ENCODE results near the gene TXLNB. TPM values are rescaled to one million over a fixed set of nuclear protein-coding genes. Genes with fewer than 3 reads are reported as not detected.

Gene TXLNB
- total and polyA plus RNA-seq, 2 of the 4 experiments (the other 2 are of a cell fraction), result under 0.01 to 0.05 TPM

GRCh38 chr6:139242457-139243240 is 49.1 kb downstream of the TXLNB start:
- intact Hi-C loops (cut with micrococcal nuclease) (no loop called here), dilution Hi-C loops (cut with HindIII; ENCODE audit: low sequenced_read_pairs, unreplicated experiment) (no loop called here), in situ Hi-C loops (cut with MboI; ENCODE audit: low sequenced_read_pairs) (no loop called here)
- H4K91ac ChIP-seq (ENCODE audit: insufficient read depth, low read depth, low read length), result no peak overlapping the region
- H2BK5ac ChIP-seq (ENCODE audit: low read depth, low read length, poor library complexity, severe bottlenecking), result no peak overlapping the region
- no peak overlapping the region for H3K4ac ChIP-seq (ENCODE audit: low read depth, low read length)
- H3K79me1 ChIP-seq (ENCODE audit: low read depth in 1 of 2, low read length in 2 of 2), result no peaks in the 10 kb centered on the region
- H3K23ac ChIP-seq (ENCODE audit: low read depth, low read length), result no peak overlapping the region
- no peak overlapping the region for H4K5ac ChIP-seq (ENCODE audit: low read depth, low read length)
- H2BK15ac ChIP-seq (ENCODE audit: low read depth, low read length), result no peak overlapping the region
- no peaks in the 10 kb centered on the region for H4K20me1 ChIP-seq (ENCODE audit: insufficient read depth, low read length)
- peaks cover 15% of the 10 kb centered on the region for H3K27me3 ChIP-seq (ENCODE audit: control insufficient read depth, insufficient read depth, low read length)
- DNase-seq (no peak), ATAC-seq (ENCODE audit: low read depth) (no peak)
- no TSS peak for BruUV-seq (replicated peaks)
- no peak overlapping the region for H3K18ac ChIP-seq (ENCODE audit: low read depth, low read length)
- 95% methylated on average over 16 of the region's 29 CpGs; no CpG with 5 or more reads in 1 of the 2 experiments for WGBS, 2 experiments (ENCODE audit: extremely low coverage in 2 of 2, insufficient read length in 1 of 2)
- H3K9me3 ChIP-seq (ENCODE audit: control insufficient read depth, insufficient read depth, low read length), result no peaks in the 10 kb centered on the region
- no peak overlapping the region for H3K14ac ChIP-seq (replicated peaks; ENCODE audit: low read depth, low read length)
- H3K27ac ChIP-seq (ENCODE audit: insufficient read depth, low read length), result no peak overlapping the region
- H2AK9ac ChIP-seq (replicated peaks; ENCODE audit: low read depth, low read length, poor library complexity), result no peak overlapping the region
- H3K36me3 ChIP-seq (ENCODE audit: control insufficient read depth, insufficient read depth, low read length), result no peaks in the 10 kb centered on the region
- peaks cover 7% of the 10 kb centered on the region; the same call in 1 of the 2 replicates for H3K9me1 ChIP-seq (ENCODE audit: insufficient read depth, low read length)
- POLR2A ChIA-PET (ENCODE audit: unreplicated experiment), result no interaction called here
- H2BK120ac ChIP-seq (ENCODE audit: low read depth, low read length), result no peak overlapping the region
- H3K56ac ChIP-seq (ENCODE audit: extremely low read depth, insufficient read depth, low read length), result no peak overlapping the region
- no peak overlapping the region for H4K8ac ChIP-seq (ENCODE audit: low read depth in 2 of 2, low read length in 2 of 2)
- H2AK5ac ChIP-seq (ENCODE audit: low read depth, low read length), result no peak overlapping the region
- TF ChIP-seq POLR2A (IDR thresholded peaks at IDR 0.05; ENCODE audit: low read depth, low read length), result no peak
- TF ChIP-seq CTCF (conservative IDR thresholded peaks at IDR 0.05; ENCODE audit: low read depth, low read length), result no peak
- no peak for TF ChIP-seq MAZ (IDR thresholded peaks at IDR 0.05; ENCODE audit: borderline replicate concordance, low read depth, low read length)
- TF ChIP-seq USF2 (IDR thresholded peaks at IDR 0.05; ENCODE audit: low read depth, low read length), result no peak
- TF ChIP-seq RAD21 (IDR thresholded peaks at IDR 0.05; ENCODE audit: low read length), result no peak
- TF ChIP-seq MAFK (IDR thresholded peaks at IDR 0.05; ENCODE audit: low read depth, low read length), result no peak
- no peak for TF ChIP-seq NFE2L2 (IDR thresholded peaks at IDR 0.05; ENCODE audit: low read depth, low read length)
- TF ChIP-seq ELK1 (IDR thresholded peaks at IDR 0.05; ENCODE audit: borderline replicate concordance, low read depth, low read length), result no peak
- no peak for TF ChIP-seq FOS (IDR thresholded peaks at IDR 0.05; ENCODE audit: low read depth, low read length)
- no peak for TF ChIP-seq MXI1 (IDR thresholded peaks at IDR 0.05; ENCODE audit: borderline replicate concordance, low read depth, low read length)
- TF ChIP-seq BHLHE40 (IDR thresholded peaks at IDR 0.05; ENCODE audit: low read depth, low read length), result no peak
- no peak for TF ChIP-seq RCOR1 (IDR thresholded peaks at IDR 0.05; ENCODE audit: insufficient replicate concordance, low read length)
- TF ChIP-seq CHD1 (IDR thresholded peaks at IDR 0.05; ENCODE audit: low read depth, low read length), result no peak
- TF ChIP-seq SMC3 (IDR thresholded peaks at IDR 0.05; ENCODE audit: low read depth, low read length), result no peak
- TF ChIP-seq RFX5 (IDR thresholded peaks at IDR 0.05; ENCODE audit: low read depth, low read length), result no peak
- TF ChIP-seq CEBPB (IDR thresholded peaks at IDR 0.05; ENCODE audit: low read depth, low read length), result no peak
- H3K4me2 ChIP-seq (ENCODE audit: low read depth, low read length), result no peak overlapping the region
- H3K9ac ChIP-seq (ENCODE audit: low read depth, low read length), result no peak overlapping the region
- peaks cover 3% of the 10 kb centered on the region; the same call in 1 of the 2 replicates for H3K4me1 ChIP-seq (ENCODE audit: control insufficient read depth, insufficient read depth, low read length)
- H3K4me3 ChIP-seq (ENCODE audit: insufficient read depth, low read depth, low read length), result no peak overlapping the region
- H2BK20ac ChIP-seq (ENCODE audit: low read depth, low read length), result no peak overlapping the region
- H2AFZ ChIP-seq (replicated peaks; ENCODE audit: low read length, poor library complexity), result no peak overlapping the region
- CTCF ChIA-PET, result no interaction called here
